HepG2 (cell line): Measurements from ENCODE around the gene BCAS1. TPM values are rescaled to one million over a fixed set of nuclear protein-coding genes. Genes with fewer than 3 reads are reported as not detected.
A peak's percentile ranks its signal among the peaks of the same experiment; 100 is the strongest.

Experiments used
- ATF3 ChIP-seq: sonication (generic); formaldehyde crosslinking; IDR thresholded peaks from 2 replicates; pipeline ENCODE4 v1.4.0; 2020; ENCODE audit warnings: missing genetic modification reagents
- CREB1 ChIP-seq, 2 experiments: fragments of 450-650 bp in 1 of 2; IDR thresholded peaks; 2 replicates each; pipeline ENCODE4 v1.6.1; 2016 to 2017; ENCODE audit warnings: control low read depth in 1 of 2, mild to moderate bottlenecking in 1 of 2, missing compliant biosample characterization in 1 of 2, missing genetic modification characterization in 1 of 2
- CTCF ChIP-seq: sonication (generic); formaldehyde crosslinking; IDR thresholded peaks from 2 replicates; pipeline ENCODE4 v1.5.0; 2020; ENCODE audit warnings: mild to moderate bottlenecking, missing genetic modification reagents, moderate library complexity
- GABPA ChIP-seq, 2 experiments: IDR thresholded peaks; 2 replicates each; pipeline ENCODE4 v1.6.1; 2011 to 2016; ENCODE audit warnings: low read depth in 2 of 2, low read length in 1 of 2, missing biosample characterization in 1 of 2, missing genetic modification characterization in 1 of 2
- KMT2A ChIP-seq: sonication (generic); formaldehyde crosslinking; IDR thresholded peaks from 2 replicates; pipeline ENCODE4 v1.4.0; 2020; ENCODE audit warnings: missing genetic modification reagents
- NBN ChIP-seq: fragments of 450-650 bp; conservative IDR thresholded peaks from 2 replicates; pipeline ENCODE4 v1.6.1; 2017
- SNRNP70 ChIP-seq: fragments of 200-400 bp; formaldehyde crosslinking; IDR thresholded peaks from 2 replicates; pipeline ENCODE4 v1.6.1; 2017; ENCODE audit warnings: mild to moderate bottlenecking, low read depth, low read length, moderate library complexity
- TEAD3 ChIP-seq: optimal IDR thresholded peaks from 2 replicates; pipeline ENCODE3; 2016; ENCODE audit warnings: borderline replicate concordance
- ZNF318 ChIP-seq: sonication (generic); formaldehyde crosslinking; IDR thresholded peaks from 2 replicates; pipeline ENCODE4 v1.4.0; 2020; ENCODE audit warnings: mild to moderate bottlenecking, missing genetic modification reagents
- ZNF33A ChIP-seq: sonication (generic); formaldehyde crosslinking; IDR thresholded peaks from 2 replicates; pipeline ENCODE4 v1.5.1; 2020; ENCODE audit warnings: missing genetic modification reagents, mild to moderate bottlenecking, moderate library complexity, borderline replicate concordance
- ZNF550 ChIP-seq: sonication (generic); formaldehyde crosslinking; IDR thresholded peaks from 2 replicates; pipeline ENCODE4 v1.4.0; 2020; ENCODE audit warnings: mild to moderate bottlenecking, missing genetic modification reagents, borderline replicate concordance
- ZNF563 ChIP-seq: sonication (generic); formaldehyde crosslinking; IDR thresholded peaks from 2 replicates; pipeline ENCODE4 v1.8.0; 2022; ENCODE audit warnings: mild to moderate bottlenecking, moderate library complexity, missing genetic modification reagents
- ZSCAN5A ChIP-seq: sonication (generic); formaldehyde crosslinking; IDR thresholded peaks from 2 replicates; pipeline ENCODE4 v1.8.0; 2022; ENCODE audit warnings: mild to moderate bottlenecking, missing genetic modification reagents, borderline replicate concordance
- polyA plus RNA-seq, 8 experiments: library from polyadenylated mRNA; depleted of rRNA in 3 of 8; stranded (reverse) in 7 of 8; unstranded in 1 of 8; fragments of >200 nt; fragmentation: Illumina TruSeq in 4 of 8; extraction: Trizol in 4 of 8; gene quantifications; 2 replicates each; pipeline versions ENCODE4 v1.2.1 to v1.2.3, GENCODE V29; 2011 to 2016; ENCODE audit warnings: low read depth in 4 of 8, missing spikeins in 1 of 8, mixed read lengths in 1 of 8; ENCODE audit not compliant: insufficient read depth in 1 of 8
- total RNA-seq, 5 experiments: library from RNA; depleted of rRNA; stranded (reverse); fragments of >200 nt; fragmentation: Illumina TruSeq; extraction: Trizol; gene quantifications; 2 replicates each; pipeline ENCODE4 v1.2.3, GENCODE V29; 2016; ENCODE audit warnings: low read depth in 1 of 5

The BCAS1 gene
- total and polyA plus RNA-seq, 2 of the 13 experiments (the other 11 are each of a cell fraction or from before 2014, with no cell fraction given) = 0.55 to 0.91 TPM

- TF ChIP-seq ZNF33A (CRISPR knock-in tag) (0 out of 2 replicates have a peak, but pooled peaks have one; percentile 28), ZSCAN5A (CRISPR knock-in tag) (peak; percentile 82; the same call in 1 of the 2 replicates), GABPA (IDR thresholded peaks at IDR 0.05; ENCODE audit: low read depth, low read length) (no peak), GABPA (CRISPR knock-in tag; IDR thresholded peaks at IDR 0.05; ENCODE audit: low read depth) (peak; percentile 69), ATF3 (peak; percentile 61; the same call in 1 of the 2 replicates), ZNF550 (CRISPR knock-in tag) (peak; percentile 81; the same call in 1 of the 2 replicates), CREB1 (IDR thresholded peaks at IDR 0.05) (peak; percentile 29; the same call in 1 of the 2 replicates), CREB1 (CRISPR knock-in tag; IDR thresholded peaks at IDR 0.05) (peak; percentile 75), KMT2A (CRISPR knock-in tag) (no peak), NBN (no peak), ZNF318 (CRISPR knock-in tag) (no peak), ZNF563 (no peak), CTCF (peak; percentile 34; the same call in 1 of the 2 replicates), SNRNP70 (no peak), TEAD3 (CRISPR knock-in tag) (peak; percentile 99)
Measured at GRCh38 chr20:54103762-54104600, 33.6 kb upstream of the BCAS1 start (continued).
